ENCODE measurements around the gene NPFFR1.

- no peak for TF ChIP-seq POLR2AphosphoS5 (IDR thresholded peaks at IDR 0.05; ENCODE audit: low read depth, low read length)
- TF ChIP-seq TAF1 (IDR thresholded peaks at IDR 0.05; ENCODE audit: borderline replicate concordance, insufficient read depth, low read length): no peak
- TF ChIP-seq SIN3A (IDR thresholded peaks at IDR 0.05; ENCODE audit: borderline replicate concordance, insufficient read depth, low read length): no peak
- no peak for TF ChIP-seq REST (IDR thresholded peaks at IDR 0.05; ENCODE audit: insufficient read depth in 1 of 2, low read depth in 2 of 2, low read length in 2 of 2)
- TF ChIP-seq FOXP2 (optimal IDR thresholded peaks at IDR 0.05; ENCODE audit: borderline replicate concordance, extremely low read depth, extremely low read length, insufficient read depth): no peak
Measured at GRCh38 chr10:70250961-70251680, 32.7 kb downstream of the NPFFR1 start.
